Subcutaneous adipose tissue (tissue), 4 donors: ENCODE data around the gene VEZT. TPM values are rescaled to one million over a fixed set of nuclear protein-coding genes. Genes with fewer than 3 reads are reported as not detected.

Experiments
- CTCF ChIP-seq: fragments of 450-650 bp; IDR thresholded peaks from one replicate; pipeline ENCODE4 v1.5.1; 2016; ENCODE audit warnings: low read depth, mild to moderate bottlenecking, control low read depth, antibody characterized with exemption, moderate library complexity
- total RNA-seq, 4 donors: library from RNA; depleted of rRNA; stranded (reverse); fragments of >200 nt; gene quantifications; one replicate each; pipeline ENCODE4 v1.1.0, GENCODE V29; 2016

VEZT gene
- total RNA-seq, 4 donors from 2014 or later, result 50.5 to 78.0 (median 61.9) TPM

GRCh38 chr12:95225645-95226212, 8.1 kb downstream of the VEZT start:
- TF ChIP-seq CTCF, result no peak

- TF ChIP-seq CTCF, result no peak
Measured at GRCh38 chr12:95227818-95228356, 10.3 kb downstream of the VEZT start.

GRCh38 chr12:95228617-95229016, 11.0 kb downstream of the VEZT start:
- no peak for TF ChIP-seq CTCF

GRCh38 chr12:95229636-95230035, 12.0 kb downstream of the VEZT start:
- TF ChIP-seq CTCF, result no peak

- TF ChIP-seq CTCF, result no peak
Measured at GRCh38 chr12:95230313-95230712, 12.7 kb downstream of the VEZT start.

- no peak for TF ChIP-seq CTCF
Measured at GRCh38 chr12:95231190-95231589, 13.6 kb downstream of the VEZT start.

GRCh38 chr12:95237315-95237714, 19.7 kb downstream of the VEZT start:
- no peak for TF ChIP-seq CTCF
